GM12864 (cell line): ENCODE measurements around the gene VAT1.

ENCODE experiments used
- DNase-seq: peaks from one replicate; pipeline ENCODE4 v3.0.0-alpha.2; 2011; ENCODE audit warnings: low read depth
- H3K4me3 ChIP-seq: 2 replicates; pipeline ENCODE4 v1.5.1; 2011; ENCODE audit warnings: mild to moderate bottlenecking, low read depth, low read length, control low read depth
- CTCF ChIP-seq: IDR thresholded peaks from 2 replicates; pipeline ENCODE4 v1.5.1; 2011; ENCODE audit warnings: low read depth, mild to moderate bottlenecking, moderate library complexity, low read length, control low read depth, inconsistent platforms; ENCODE audit errors: missing control alignments

VAT1 gene

DNA sequence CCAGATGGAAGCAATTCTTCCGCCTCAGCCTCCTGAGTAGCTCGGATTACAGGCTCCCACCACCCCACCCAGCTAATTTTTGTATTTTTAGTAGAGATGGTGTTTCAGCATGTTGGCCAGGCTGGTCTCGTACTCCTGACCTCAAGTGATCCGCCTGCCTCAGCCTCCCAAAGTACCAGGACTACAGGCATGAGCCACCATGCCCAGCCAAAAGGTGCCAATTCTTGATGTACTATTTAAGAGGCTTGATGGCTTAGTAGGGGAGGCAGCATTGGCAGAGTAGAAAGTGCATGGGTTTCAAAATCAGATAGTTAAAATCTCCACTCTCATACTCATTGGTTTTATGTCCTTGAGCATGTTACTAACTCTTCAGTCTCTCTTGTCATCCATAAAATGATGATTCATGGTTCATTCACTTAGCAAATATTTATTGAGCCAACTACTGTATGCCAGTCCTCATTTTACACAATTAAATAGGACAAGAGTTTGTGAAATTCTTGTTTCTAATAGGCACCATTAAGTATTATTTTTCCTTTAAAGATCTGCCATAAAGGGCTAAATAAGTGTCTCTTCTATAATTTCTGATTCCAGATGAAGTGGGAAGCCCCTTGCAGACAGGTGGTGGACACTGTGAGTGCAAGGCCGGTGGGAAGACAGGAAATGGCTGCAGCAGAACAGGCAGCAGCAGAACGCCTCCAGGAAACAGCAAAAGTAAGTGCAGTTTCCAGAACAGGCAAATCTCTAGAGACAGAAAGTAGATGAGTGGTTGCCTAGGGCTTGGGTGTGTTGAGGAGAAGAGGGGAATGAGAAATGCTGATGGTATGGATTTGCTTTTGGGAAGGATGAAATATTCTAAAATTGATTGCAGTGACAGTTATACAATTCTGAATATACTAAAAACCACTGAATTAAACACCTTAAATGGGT lies 32.2 kb downstream of the VAT1 start:
- TF ChIP-seq CTCF = no peak
- no peak for DNase-seq
- H3K4me3 ChIP-seq = no peak overlapping the region

DNA sequence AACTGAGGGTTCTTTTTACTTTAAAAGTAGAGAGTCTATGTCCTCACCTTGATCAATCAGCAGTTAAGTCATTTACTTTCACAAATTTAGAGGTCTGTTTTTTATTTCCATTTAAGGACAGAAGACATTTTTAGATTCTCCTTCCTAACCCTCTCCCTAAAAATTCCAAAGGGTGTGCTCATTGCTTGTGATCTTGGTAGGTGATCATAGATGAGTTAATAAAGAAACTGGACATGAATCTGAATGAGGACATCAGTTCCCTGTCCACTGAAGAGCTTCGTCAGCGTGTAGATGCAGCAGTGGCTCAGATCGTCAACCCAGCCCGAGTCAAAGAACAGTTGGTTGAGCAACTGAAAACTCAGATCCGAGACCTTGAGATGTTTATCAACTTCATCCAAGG lies 33.0 kb downstream of the VAT1 start:
- H3K4me3 ChIP-seq = no peak overlapping the region
- TF ChIP-seq CTCF = no peak
- no peak for DNase-seq

GRCh38 chr17:42985225-42985624 lies 37.0 kb downstream of the VAT1 start:
- H3K4me3 ChIP-seq = no peak overlapping the region; the same call in 1 of the 2 replicates
- TF ChIP-seq CTCF = no peak
- peak; percentile 80 for DNase-seq

DNA sequence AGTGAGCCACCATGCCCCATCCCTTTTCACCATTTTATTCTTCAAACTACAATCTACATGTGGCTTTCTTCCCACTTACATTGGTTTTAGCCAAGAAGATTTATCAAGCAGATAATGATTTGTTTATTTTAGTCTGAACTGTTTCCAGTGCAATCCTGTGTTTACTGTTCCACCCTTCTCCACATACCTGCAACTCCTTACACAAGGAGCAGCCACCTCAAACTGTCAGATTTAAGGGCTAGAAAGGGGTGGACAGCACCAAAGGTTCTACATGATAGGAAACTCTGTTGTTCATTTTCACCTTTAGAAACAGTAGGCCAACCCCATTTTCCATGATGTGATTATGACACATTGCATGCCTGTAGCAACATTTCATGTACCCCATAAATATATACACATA lies 39.9 kb downstream of the VAT1 start:
- no peak overlapping the region; the same call in 1 of the 2 replicates for H3K4me3 ChIP-seq
- no peak for DNase-seq
- TF ChIP-seq CTCF = no peak

DNA sequence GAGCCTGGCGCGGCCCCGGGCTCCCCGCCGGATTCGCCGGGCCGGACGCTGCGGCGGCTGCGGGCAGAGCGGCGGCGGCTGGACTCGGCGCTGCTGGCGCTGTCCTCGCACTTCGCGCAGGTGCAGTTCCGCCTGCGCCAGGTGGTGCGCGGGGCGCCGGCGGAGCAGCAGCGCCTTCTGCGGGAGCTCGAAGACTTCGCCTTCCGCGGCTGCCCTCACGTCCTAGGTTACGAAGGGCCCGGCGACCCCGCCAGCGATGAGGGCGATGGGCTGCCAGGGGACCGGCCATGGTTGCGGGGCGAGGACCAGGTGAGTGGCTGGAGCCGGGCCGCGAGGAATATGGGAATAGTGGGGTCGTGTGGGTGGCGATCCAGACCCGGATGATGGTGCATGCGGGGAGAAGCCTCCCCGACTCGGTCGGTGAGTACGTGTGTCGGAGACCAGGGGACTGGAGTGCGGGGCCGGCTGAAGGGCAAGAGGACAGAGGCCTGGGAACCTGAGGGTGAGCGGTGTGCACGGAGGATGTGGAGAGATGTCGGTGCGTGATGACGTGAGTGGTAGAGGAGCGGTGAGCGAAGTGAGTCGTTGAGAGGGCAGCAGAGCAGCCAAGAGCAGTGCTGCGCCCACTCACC lies 41.3 kb downstream of the VAT1 start:
- peak; percentile 31 for TF ChIP-seq CTCF
- no peak for DNase-seq
- peak overlapping the region; percentile 88 for H3K4me3 ChIP-seq

DNA sequence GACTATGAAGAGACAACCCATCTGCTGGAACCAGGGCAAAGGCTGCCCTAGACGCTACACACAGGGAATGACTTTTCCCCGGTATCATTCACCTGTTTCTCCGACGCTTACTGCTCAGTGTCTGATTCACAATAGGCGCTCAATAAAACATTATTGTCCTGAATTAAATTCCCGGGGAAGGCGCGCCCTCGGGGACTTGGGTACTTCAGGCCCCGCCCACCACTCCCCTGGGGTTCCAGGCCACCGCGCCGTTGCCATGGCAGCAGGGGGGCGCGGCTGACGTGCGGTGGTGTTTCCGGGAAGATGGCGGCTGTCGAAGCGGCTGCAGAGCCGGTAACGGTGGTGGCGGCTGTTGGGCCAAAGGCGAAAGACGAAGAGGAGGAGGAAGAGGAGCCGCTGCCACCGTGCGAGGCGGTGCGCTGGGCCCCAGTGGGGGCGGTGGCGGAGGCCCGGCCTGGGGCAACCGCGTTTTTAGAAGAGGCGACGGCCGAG lies 41.9 kb downstream of the VAT1 start, which contains the start of gene RUNDC1:
Gene RUNDC1 (plus strand): TSS at position 292 of the 492 bp plus-strand sequence. CDS start 12 bp downstream, at position 304.
- no peak for TF ChIP-seq CTCF
- H3K4me3 ChIP-seq = peak within 1 kb of the TSS; percentile 88
- no peak for DNase-seq
